GM18858 (cell line): ENCODE results near the gene NUP42.
"Not testable (repeated sequence)": the region's sequence is repeated elsewhere in the genome, so short reads cannot be mapped to it uniquely, and the experiment has no call there.

Source experiments
- ATAC-seq: cut with Tn5 transposase; IDR thresholded peaks from one replicate; pipeline ENCODE4 v1.9.1; 2021; ENCODE audit not compliant: unreplicated experiment

The NUP42 gene

GRCh38 chr7:23181684-23182553 is at the start of gene NUP42:
TSS of gene NUP42 (plus strand) at chr7:23182048. CDS start at chr7:23182086, 38 bp downstream.
- peak; percentile 96 for ATAC-seq

GRCh38 chr7:23133797-23134196 is 48.1 kb upstream of the NUP42 start:
- ATAC-seq: no peak

GRCh38 chr7:23135755-23136154 is 46.1 kb upstream of the NUP42 start:
- no peak for ATAC-seq

- no peak for ATAC-seq
Observed at GRCh38 chr7:23136216-23136615, 45.6 kb upstream of the NUP42 start.

- no peak for ATAC-seq
Observed at GRCh38 chr7:23157679-23158078, 24.2 kb upstream of the NUP42 start.

GRCh38 chr7:23158546-23158945 is 23.3 kb upstream of the NUP42 start:
- no peak for ATAC-seq

GRCh38 chr7:23161482-23161881 is 20.4 kb upstream of the NUP42 start:
- no peak for ATAC-seq

- no peak for ATAC-seq
Observed at GRCh38 chr7:23164846-23165245, 17.0 kb upstream of the NUP42 start.

- ATAC-seq: no peak
Observed at GRCh38 chr7:23165316-23165715, 16.5 kb upstream of the NUP42 start.

- no peak for ATAC-seq
Observed at GRCh38 chr7:23167691-23168090, 14.2 kb upstream of the NUP42 start.

GRCh38 chr7:23168111-23168885 is 13.6 kb upstream of the NUP42 start:
- no peak for ATAC-seq

GRCh38 chr7:23175938-23176337 is 5.9 kb upstream of the NUP42 start:
- no peak for ATAC-seq

- ATAC-seq: no peak
Observed at GRCh38 chr7:23183279-23184012, 1.6 kb downstream of the NUP42 start.

GRCh38 chr7:23184291-23184690 is 2.4 kb downstream of the NUP42 start:
- ATAC-seq: no peak

GRCh38 chr7:23184709-23185359 is 3.0 kb downstream of the NUP42 start:
- no peak for ATAC-seq

- no peak for ATAC-seq
Observed at GRCh38 chr7:23185980-23186379, 4.1 kb downstream of the NUP42 start.

GRCh38 chr7:23191022-23191421 is 9.2 kb downstream of the NUP42 start:
- ATAC-seq: no peak

GRCh38 chr7:23193650-23194227 is 11.9 kb downstream of the NUP42 start:
- ATAC-seq: not testable (repeated sequence)

- ATAC-seq: no peak
Observed at GRCh38 chr7:23196306-23196705, 14.5 kb downstream of the NUP42 start.

- not testable (repeated sequence) for ATAC-seq
Observed at GRCh38 chr7:23197745-23198144, 15.9 kb downstream of the NUP42 start.

- ATAC-seq: no peak
Observed at GRCh38 chr7:23200331-23200730, 18.5 kb downstream of the NUP42 start.
